DND-41 (cell line): Measurements from ENCODE around the gene GATA3.

Experiments
- ATAC-seq: fragments of 200-7000 bp; cut with Tn5 transposase; 3 replicates; pipeline ENCODE4 v1.9.1; 2021; ENCODE audit warnings: low read depth; ENCODE audit not compliant: insufficient read depth
- DNase-seq: peaks from one replicate; pipeline ENCODE4 v3.0.0-alpha.2; 2020
- H2AFZ ChIP-seq: 2 replicates; pipeline ENCODE4 v1.6.0; 2012; ENCODE audit warnings: low read depth, low read length
- H3K27ac ChIP-seq: 2 replicates; pipeline ENCODE4 v1.5.1; 2012; ENCODE audit warnings: low read length, inconsistent platforms
- H3K27me3 ChIP-seq: fragments of 200-600 bp; sonication (generic); 2 replicates; pipeline ENCODE4 v1.6.0; 2012; ENCODE audit warnings: low read length, mild to moderate bottlenecking, inconsistent platforms; ENCODE audit not compliant: insufficient read depth, poor library complexity
- H3K36me3 ChIP-seq: 2 replicates; pipeline ENCODE4 v1.5.1; 2012; ENCODE audit warnings: low read length, inconsistent platforms; ENCODE audit not compliant: insufficient read depth
- H3K4me1 ChIP-seq: 2 replicates; pipeline ENCODE4 v1.5.1; 2012; ENCODE audit warnings: mild to moderate bottlenecking, low read length; ENCODE audit not compliant: insufficient read depth
- H3K4me2 ChIP-seq: 2 replicates; pipeline ENCODE4 v1.6.0; 2012; ENCODE audit warnings: mild to moderate bottlenecking, moderate library complexity, low read length, inconsistent platforms; ENCODE audit not compliant: insufficient read depth
- H3K4me3 ChIP-seq, 2 experiments: fragments of 200-600 bp in 1 of 2; shearing (Covaris generic) in 1 of 2; 2 replicates each; pipeline ENCODE4 v1.5.1; 2012 to 2016; ENCODE audit warnings: inconsistent platforms in 2 of 2, low read length in 2 of 2, mild to moderate bottlenecking in 2 of 2, low read depth in 1 of 2, moderate library complexity in 1 of 2
- H3K79me2 ChIP-seq: 2 replicates; pipeline ENCODE4 v1.6.0; 2012; ENCODE audit warnings: low read length, inconsistent platforms; ENCODE audit not compliant: insufficient read depth
- H3K9ac ChIP-seq: 2 replicates; pipeline ENCODE4 v1.6.0; 2012; ENCODE audit warnings: low read depth, mild to moderate bottlenecking, inconsistent platforms, low read length, moderate library complexity
- H3K9me3 ChIP-seq: 2 replicates; pipeline ENCODE4 v1.5.1; 2012; ENCODE audit warnings: low read length, moderate library complexity, mild to moderate bottlenecking, inconsistent platforms; ENCODE audit not compliant: insufficient read depth, severe bottlenecking
- H4K20me1 ChIP-seq: 2 replicates; pipeline ENCODE4 v1.6.0; 2012; ENCODE audit warnings: low read length; ENCODE audit not compliant: insufficient read depth
- CTCF ChIP-seq: IDR thresholded peaks from 2 replicates; pipeline ENCODE4 v1.5.1; 2012; ENCODE audit warnings: borderline replicate concordance, low read length, moderate library complexity, mild to moderate bottlenecking; ENCODE audit not compliant: poor library complexity, severe bottlenecking; ENCODE audit errors: extremely low read depth
- EZH2 ChIP-seq: IDR thresholded peaks from 3 replicates; pipeline ENCODE4 v1.6.1; 2012; ENCODE audit warnings: borderline replicate concordance, low read depth, mild to moderate bottlenecking, moderate library complexity, low read length, inconsistent platforms; ENCODE audit not compliant: severe bottlenecking

The GATA3 gene

GRCh38 chr10:8112230-8112905 is 57.9 kb downstream of the GATA3 start:
- Histone ChIP-seq H3K27ac (no peak overlapping the region; the same call in 1 of the 2 replicates), H3K9me3 (no peaks in the 10 kb centered on the region), H4K20me1 (no peaks in the 10 kb centered on the region), H3K27me3 (no peaks in the 10 kb centered on the region), H3K79me2 (no peaks in the 10 kb centered on the region), H3K4me2 (no peak overlapping the region), H2AFZ (no peak overlapping the region), H3K9ac (no peak overlapping the region), H3K4me3 (no peak overlapping the region), H3K36me3 (no peaks in the 10 kb centered on the region), H3K4me1 (no peaks in the 10 kb centered on the region)
- DNase-seq (no peak), ATAC-seq (no peak)
- no peak for TF ChIP-seq CTCF
- no peak for TF ChIP-seq EZH2

GRCh38 chr10:8112942-8113442 is 58.5 kb downstream of the GATA3 start:
- Histone ChIP-seq H3K79me2 (no peaks in the 10 kb centered on the region), H3K4me2 (no peak overlapping the region), H3K36me3 (no peaks in the 10 kb centered on the region), H3K4me3 (no peak overlapping the region), H3K9ac (no peak overlapping the region), H3K27me3 (no peaks in the 10 kb centered on the region), H3K9me3 (no peaks in the 10 kb centered on the region), H4K20me1 (no peaks in the 10 kb centered on the region), H3K4me1 (no peaks in the 10 kb centered on the region), H2AFZ (no peak overlapping the region), H3K27ac (no peak overlapping the region)
- DNase-seq, result no peak
- TF ChIP-seq EZH2 (no peak), CTCF (no peak)
- ATAC-seq, result no peak

GRCh38 chr10:8113616-8114015 is 59.1 kb downstream of the GATA3 start:
- H3K9me3 ChIP-seq, result no peaks in the 10 kb centered on the region
- no peak overlapping the region for H3K4me3 ChIP-seq
- DNase-seq (no peak), ATAC-seq (no peak)
- TF ChIP-seq CTCF (no peak), EZH2 (no peak)
- no peak overlapping the region for H3K27ac ChIP-seq
- no peaks in the 10 kb centered on the region for H3K36me3 ChIP-seq
- no peaks in the 10 kb centered on the region for H3K27me3 ChIP-seq
- H3K4me2 ChIP-seq, result no peak overlapping the region
- H4K20me1 ChIP-seq, result no peaks in the 10 kb centered on the region
- no peak overlapping the region for H2AFZ ChIP-seq
- H3K79me2 ChIP-seq, result no peaks in the 10 kb centered on the region
- H3K9ac ChIP-seq, result no peak overlapping the region
- no peaks in the 10 kb centered on the region for H3K4me1 ChIP-seq
